ENCODE results near the gene AP1M1. TPM values are rescaled to one million over a fixed set of nuclear protein-coding genes. Genes with fewer than 3 reads are reported as not detected.

AP1M1 gene
- total and polyA plus RNA-seq, 9 donors = 28.4 to 81.7 (median 51.6) TPM

DNA sequence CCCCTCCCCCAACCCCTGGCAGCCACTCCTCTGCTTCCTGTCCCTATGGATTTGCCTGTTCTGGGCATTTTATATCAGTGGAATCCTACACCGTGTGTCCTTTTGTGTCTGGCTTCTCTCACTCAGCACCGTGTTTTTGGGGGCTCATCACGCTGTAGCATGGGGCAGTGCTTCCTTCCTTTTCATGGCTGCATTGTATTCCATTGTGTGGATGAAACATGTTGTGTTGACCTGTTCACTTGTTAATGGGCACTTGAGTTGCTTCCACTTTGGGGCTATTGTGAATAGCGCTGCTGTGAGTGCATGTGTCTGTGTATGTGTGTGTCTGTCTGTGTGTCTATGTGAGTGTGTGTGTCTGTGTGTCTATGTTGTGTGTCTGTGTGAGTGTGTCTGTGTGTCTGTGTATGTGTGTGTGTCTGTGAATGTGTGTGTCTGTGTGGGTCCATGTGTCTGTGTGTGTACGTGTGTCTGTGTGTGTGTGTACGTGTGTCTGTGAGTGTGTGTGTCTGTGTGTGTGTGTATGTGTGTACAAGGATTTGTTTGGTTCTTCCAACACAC, 57.2 kb downstream of the AP1M1 start:
- Histone ChIP-seq H3K9me3 (no peaks in the 10 kb centered on the region), H3K27ac (no peak overlapping the region), H3K4me1 (ENCODE audit: insufficient read depth) (no peaks in the 10 kb centered on the region), H3K27me3 (no peaks in the 10 kb centered on the region), H3K4me3 (no peak overlapping the region), H3K36me3 (no peaks in the 10 kb centered on the region)
- intact Hi-C loops (cut with DNase I) = no loop called here
- 84 to 89% (median 86%) methylated on average over 6 of the region's 6 CpGs for WGBS, 3 donors
- TF ChIP-seq POLR2A (IDR thresholded peaks at IDR 0.05) (no peak), EP300 (IDR thresholded peaks at IDR 0.05) (no peak)
- TF ChIP-seq, protein P1, sequence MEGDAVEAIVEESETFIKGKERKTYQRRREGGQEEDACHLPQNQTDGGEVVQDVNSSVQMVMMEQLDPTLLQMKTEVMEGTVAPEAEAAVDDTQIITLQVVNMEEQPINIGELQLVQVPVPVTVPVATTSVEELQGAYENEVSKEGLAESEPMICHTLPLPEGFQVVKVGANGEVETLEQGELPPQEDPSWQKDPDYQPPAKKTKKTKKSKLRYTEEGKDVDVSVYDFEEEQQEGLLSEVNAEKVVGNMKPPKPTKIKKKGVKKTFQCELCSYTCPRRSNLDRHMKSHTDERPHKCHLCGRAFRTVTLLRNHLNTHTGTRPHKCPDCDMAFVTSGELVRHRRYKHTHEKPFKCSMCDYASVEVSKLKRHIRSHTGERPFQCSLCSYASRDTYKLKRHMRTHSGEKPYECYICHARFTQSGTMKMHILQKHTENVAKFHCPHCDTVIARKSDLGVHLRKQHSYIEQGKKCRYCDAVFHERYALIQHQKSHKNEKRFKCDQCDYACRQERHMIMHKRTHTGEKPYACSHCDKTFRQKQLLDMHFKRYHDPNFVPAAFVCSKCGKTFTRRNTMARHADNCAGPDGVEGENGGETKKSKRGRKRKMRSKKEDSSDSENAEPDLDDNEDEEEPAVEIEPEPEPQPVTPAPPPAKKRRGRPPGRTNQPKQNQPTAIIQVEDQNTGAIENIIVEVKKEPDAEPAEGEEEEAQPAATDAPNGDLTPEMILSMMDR (IDR thresholded peaks at IDR 0.05) = no peak
- DNase-seq = no peak

DNA sequence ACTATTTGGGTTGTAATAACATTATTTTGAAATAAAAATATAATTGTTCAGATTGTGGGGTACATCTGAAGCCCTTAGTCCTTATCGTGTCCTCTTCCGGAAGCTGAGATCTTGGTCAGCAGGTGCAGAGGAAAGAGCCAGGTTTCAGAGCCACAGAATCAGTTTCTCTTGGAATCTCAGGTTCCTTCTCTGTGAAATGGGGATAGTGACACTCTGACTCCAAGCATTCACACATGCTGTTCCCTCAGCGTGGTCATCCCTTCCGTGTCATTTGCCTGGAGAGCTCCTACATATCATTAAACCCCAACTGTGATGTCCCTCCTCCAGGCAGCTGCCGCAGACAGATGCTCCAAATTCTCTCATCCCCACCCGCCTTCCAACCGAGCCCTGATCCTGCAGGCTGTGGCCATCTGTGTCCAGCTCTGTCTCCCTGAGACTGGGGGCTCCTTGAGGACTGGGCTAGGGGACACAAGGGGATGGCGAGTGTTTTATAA, 59.8 kb downstream of the AP1M1 start:
- no peaks in the 10 kb centered on the region for H3K4me1 ChIP-seq (ENCODE audit: insufficient read depth)
- H3K27me3 ChIP-seq = no peaks in the 10 kb centered on the region
- DNase-seq = no peak
- H3K4me3 ChIP-seq = no peak overlapping the region
- H3K9me3 ChIP-seq = no peaks in the 10 kb centered on the region
- H3K27ac ChIP-seq = no peak overlapping the region
- H3K36me3 ChIP-seq = no peaks in the 10 kb centered on the region
- TF ChIP-seq, protein P1 (IDR thresholded peaks at IDR 0.05) = no peak
- TF ChIP-seq EP300 (IDR thresholded peaks at IDR 0.05) (no peak), POLR2A (IDR thresholded peaks at IDR 0.05) (no peak)
- intact Hi-C loops (cut with DNase I) = no loop called here
- WGBS, 3 donors = 88 to 92% (median 90%) methylated on average over 8 of the region's 8 CpGs

DNA sequence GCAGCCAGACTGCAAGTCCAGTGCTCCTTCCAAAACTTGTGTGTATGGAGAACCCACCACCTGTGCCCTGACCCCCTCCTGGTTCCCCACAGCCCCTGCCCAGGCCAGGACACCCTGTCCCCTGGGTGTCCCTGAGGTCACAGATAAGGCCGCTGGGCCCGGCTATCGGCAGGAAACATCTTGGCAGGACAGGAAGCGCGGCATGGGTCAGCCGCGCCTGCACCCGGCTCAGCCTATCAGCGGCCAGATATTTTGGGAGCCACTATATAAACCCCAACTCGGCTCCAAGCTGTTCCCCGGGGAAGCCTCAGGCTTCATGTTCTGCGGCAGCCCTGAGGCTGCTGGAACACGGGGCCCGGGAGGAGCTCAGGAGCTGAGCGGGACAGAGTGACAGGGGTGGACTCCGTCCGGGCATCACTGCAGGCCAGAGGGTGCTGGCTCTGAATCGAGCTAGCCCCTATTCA, 60.8 kb downstream of the AP1M1 start:
- Histone ChIP-seq H3K27me3 (no peaks in the 10 kb centered on the region), H3K4me1 (ENCODE audit: insufficient read depth) (no peaks in the 10 kb centered on the region)
- TF ChIP-seq, protein P1 (IDR thresholded peaks at IDR 0.05) = no peak
- no peak for TF ChIP-seq EP300 (IDR thresholded peaks at IDR 0.05)
- TF ChIP-seq POLR2A (IDR thresholded peaks at IDR 0.05) = no peak

DNA sequence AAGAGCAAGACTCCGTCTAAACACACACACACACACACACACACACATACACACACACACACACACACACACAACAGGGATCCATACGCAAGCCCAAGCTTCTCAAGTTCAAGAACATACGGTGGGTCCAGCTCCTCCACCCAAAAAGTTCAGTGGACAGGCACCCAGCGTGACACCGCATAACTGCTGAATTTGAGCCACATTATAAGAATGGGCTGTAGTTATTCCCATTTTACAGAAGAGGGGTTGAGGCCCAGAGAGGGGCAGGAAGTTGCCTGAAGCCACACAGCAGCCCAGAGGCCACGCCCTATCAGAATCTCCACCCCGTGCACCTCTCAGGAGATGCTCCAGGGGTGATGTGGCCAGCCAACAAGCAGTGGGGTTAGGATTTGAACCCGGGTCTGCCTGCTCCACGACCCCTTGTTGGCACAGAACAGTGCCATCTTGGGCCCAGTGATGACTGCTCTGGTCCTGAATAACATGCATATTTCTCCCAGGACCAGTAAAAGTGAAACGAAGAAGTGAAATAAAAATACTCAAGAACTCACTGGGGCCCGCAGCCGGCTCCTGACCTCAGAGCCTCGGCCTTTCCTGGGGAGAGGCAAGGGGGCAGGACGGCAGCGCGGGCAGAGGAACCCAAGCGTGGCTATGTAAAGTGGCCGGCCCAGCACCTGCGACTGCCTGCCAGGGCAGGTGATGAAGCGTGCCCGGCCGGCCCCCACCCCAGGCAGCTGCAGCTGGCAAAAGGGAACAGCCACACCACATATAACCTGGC, 61.9 kb downstream of the AP1M1 start:
- Histone ChIP-seq H3K4me3 (no peak overlapping the region), H3K36me3 (no peaks in the 10 kb centered on the region), H3K27ac (no peak overlapping the region), H3K4me1 (ENCODE audit: insufficient read depth) (no peaks in the 10 kb centered on the region), H3K9me3 (no peaks in the 10 kb centered on the region), H3K27me3 (no peaks in the 10 kb centered on the region)
- WGBS, 3 donors = 78 to 82% (median 81%) methylated on average over 21 to 22 of the region's 22 CpGs
- no peak for DNase-seq
- TF ChIP-seq, protein P1 (IDR thresholded peaks at IDR 0.05) = no peak
- no peak for TF ChIP-seq POLR2A (IDR thresholded peaks at IDR 0.05)
- no peak for TF ChIP-seq EP300 (IDR thresholded peaks at IDR 0.05)
- intact Hi-C loops (cut with DNase I) = loop anchor here in 1 of 4 donors (5.0 kb wide), 1 partner anchor 118 kb away; no protein-coding TSS in a partner anchor

More for the DNA sequence above, 60.8 kb downstream of the AP1M1 start:
- DNase-seq = peak in 1 of 5 donors; percentile 55
- no peak overlapping the region for H3K4me3 ChIP-seq
- H3K9me3 ChIP-seq = no peaks in the 10 kb centered on the region
- H3K36me3 ChIP-seq = no peaks in the 10 kb centered on the region
- H3K27ac ChIP-seq = no peak overlapping the region
- intact Hi-C loops (cut with DNase I) = no loop called here
- 63 to 65% (median 65%) methylated on average over 18 of the region's 18 CpGs for WGBS, 3 donors
